ENCODE data around the gene NTM. TPM values are rescaled to one million over a fixed set of nuclear protein-coding genes. Genes with fewer than 3 reads are reported as not detected.

The NTM gene
- total RNA-seq, 2 experiments from 2014 or later: not detected

- intact Hi-C loops (cut with micrococcal nuclease): loop anchor here (5.0 kb wide), 1 partner anchor 381 kb away; no protein-coding TSS in a partner anchor
- Mint-ChIP-seq H3K27me3 (peaks cover 1% of the 10 kb centered on the region), H3K36me3 (ENCODE audit: low read depth) (no peaks in the 10 kb centered on the region), H3K9me3 (no peaks in the 10 kb centered on the region), H3K4me3 (no peak overlapping the region), H3K27ac (no peak overlapping the region), H3K4me1 (ENCODE audit: low read depth) (no peaks in the 10 kb centered on the region)
- TF ChIP-seq, protein P1, sequence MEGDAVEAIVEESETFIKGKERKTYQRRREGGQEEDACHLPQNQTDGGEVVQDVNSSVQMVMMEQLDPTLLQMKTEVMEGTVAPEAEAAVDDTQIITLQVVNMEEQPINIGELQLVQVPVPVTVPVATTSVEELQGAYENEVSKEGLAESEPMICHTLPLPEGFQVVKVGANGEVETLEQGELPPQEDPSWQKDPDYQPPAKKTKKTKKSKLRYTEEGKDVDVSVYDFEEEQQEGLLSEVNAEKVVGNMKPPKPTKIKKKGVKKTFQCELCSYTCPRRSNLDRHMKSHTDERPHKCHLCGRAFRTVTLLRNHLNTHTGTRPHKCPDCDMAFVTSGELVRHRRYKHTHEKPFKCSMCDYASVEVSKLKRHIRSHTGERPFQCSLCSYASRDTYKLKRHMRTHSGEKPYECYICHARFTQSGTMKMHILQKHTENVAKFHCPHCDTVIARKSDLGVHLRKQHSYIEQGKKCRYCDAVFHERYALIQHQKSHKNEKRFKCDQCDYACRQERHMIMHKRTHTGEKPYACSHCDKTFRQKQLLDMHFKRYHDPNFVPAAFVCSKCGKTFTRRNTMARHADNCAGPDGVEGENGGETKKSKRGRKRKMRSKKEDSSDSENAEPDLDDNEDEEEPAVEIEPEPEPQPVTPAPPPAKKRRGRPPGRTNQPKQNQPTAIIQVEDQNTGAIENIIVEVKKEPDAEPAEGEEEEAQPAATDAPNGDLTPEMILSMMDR (IDR thresholded peaks at IDR 0.05): no peak
- ATAC-seq (no peak), DNase-seq (no peak)
- CTCF ChIA-PET: interaction anchor here (1.1 kb wide), 1 partner anchor 28 kb away, joined by 4 read pairs; no protein-coding TSS in a partner anchor
- POLR2A ChIA-PET: no interaction called here
Observed at GRCh38 chr11:132127900-132128288, 757.5 kb downstream of the NTM start.

DNA sequence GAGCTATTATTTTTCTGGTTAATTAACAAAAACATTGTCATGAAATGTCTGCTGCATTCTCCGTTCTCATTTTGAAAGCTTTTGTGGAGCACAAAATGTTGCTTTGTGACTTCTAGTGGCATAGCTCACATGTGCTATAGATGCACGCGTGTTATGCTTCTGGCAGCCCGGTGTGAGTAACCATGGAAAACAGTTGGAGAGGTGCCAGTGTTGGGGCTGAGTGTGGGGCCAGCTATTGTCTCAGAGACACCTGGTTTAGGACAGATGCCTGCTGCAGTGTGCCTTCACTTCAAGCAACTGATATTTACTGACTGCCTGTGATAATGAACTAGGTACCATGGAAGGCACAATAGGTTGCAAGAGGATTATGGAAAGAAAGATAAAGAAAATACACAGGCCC, 760.6 kb downstream of the NTM start:
- no peak overlapping the region for H3K4me3 Mint-ChIP-seq
- DNase-seq (no peak), ATAC-seq (no peak)
- H3K4me1 Mint-ChIP-seq (ENCODE audit: low read depth): no peaks in the 10 kb centered on the region
- no peaks in the 10 kb centered on the region for H3K9me3 Mint-ChIP-seq
- H3K27ac Mint-ChIP-seq: no peak overlapping the region
- TF ChIP-seq, protein P1 (IDR thresholded peaks at IDR 0.05): no peak
- ChIA-PET POLR2A (no interaction called here), CTCF (no interaction called here)
- no peaks in the 10 kb centered on the region for H3K36me3 Mint-ChIP-seq (ENCODE audit: low read depth)
- intact Hi-C loops (cut with micrococcal nuclease): no loop called here
- peaks cover 1% of the 10 kb centered on the region for H3K27me3 Mint-ChIP-seq

GRCh38 chr11:132131961-132132360, 761.5 kb downstream of the NTM start:
- Mint-ChIP-seq H3K9me3 (no peaks in the 10 kb centered on the region), H3K36me3 (ENCODE audit: low read depth) (no peaks in the 10 kb centered on the region), H3K27ac (no peak overlapping the region), H3K27me3 (peaks cover 1% of the 10 kb centered on the region), H3K4me3 (no peak overlapping the region), H3K4me1 (ENCODE audit: low read depth) (no peaks in the 10 kb centered on the region)
- CTCF ChIA-PET: no interaction called here
- TF ChIP-seq, protein P1 (IDR thresholded peaks at IDR 0.05): no peak
- POLR2A ChIA-PET: no interaction called here
- intact Hi-C loops (cut with micrococcal nuclease): no loop called here
- no peak for DNase-seq
- no peak for ATAC-seq

- no peaks in the 10 kb centered on the region for H3K4me1 Mint-ChIP-seq (ENCODE audit: low read depth)
Observed at GRCh38 chr11:132134322-132134721, 763.9 kb downstream of the NTM start.

GRCh38 chr11:132137289-132137980, 767.0 kb downstream of the NTM start:
- no peaks in the 10 kb centered on the region for H3K9me3 Mint-ChIP-seq
- POLR2A ChIA-PET: no interaction called here
- CTCF ChIA-PET: interaction anchor here (0.7 kb wide), 1 partner anchor 11 kb away, joined by 3 read pairs; no protein-coding TSS in a partner anchor
- H3K27ac Mint-ChIP-seq: no peak overlapping the region
- no peak for DNase-seq
- ATAC-seq: no peak
- no peaks in the 10 kb centered on the region for H3K4me1 Mint-ChIP-seq (ENCODE audit: low read depth)
- no peaks in the 10 kb centered on the region for H3K27me3 Mint-ChIP-seq
- no peaks in the 10 kb centered on the region for H3K36me3 Mint-ChIP-seq (ENCODE audit: low read depth)
- H3K4me3 Mint-ChIP-seq: no peak overlapping the region
- TF ChIP-seq, protein P1 (IDR thresholded peaks at IDR 0.05): no peak
- intact Hi-C loops (cut with micrococcal nuclease): no loop called here

More at GRCh38 chr11:132134322-132134721, 763.9 kb downstream of the NTM start:
- DNase-seq: no peak
- Mint-ChIP-seq H3K27me3 (no peaks in the 10 kb centered on the region), H3K27ac (no peak overlapping the region), H3K36me3 (ENCODE audit: low read depth) (no peaks in the 10 kb centered on the region), H3K9me3 (no peaks in the 10 kb centered on the region), H3K4me3 (no peak overlapping the region)
- POLR2A ChIA-PET: no interaction called here
- CTCF ChIA-PET: no interaction called here
- intact Hi-C loops (cut with micrococcal nuclease): no loop called here
- no peak for ATAC-seq
- TF ChIP-seq, protein P1 (IDR thresholded peaks at IDR 0.05): no peak
